Measurements from ENCODE around the gene TRPV3.
A peak's percentile ranks its signal among the peaks of the same experiment; 100 is the strongest.
"Not testable (repeated sequence)": the region's sequence is repeated elsewhere in the genome, so short reads cannot be mapped to it uniquely, and the experiment has no call there.

The TRPV3 gene

GRCh38 chr17:3573246-3574100 lies 15.9 kb upstream of the TRPV3 start:
- peak; percentile 12 for DNase-seq

- DNase-seq = no peak
Measured at GRCh38 chr17:3572231-3572630, 14.6 kb upstream of the TRPV3 start.

- no peak for DNase-seq
Measured at GRCh38 chr17:3571043-3571900, 13.7 kb upstream of the TRPV3 start.

GRCh38 chr17:3569534-3570137 lies 12.0 kb upstream of the TRPV3 start:
- no peak for DNase-seq

DNA sequence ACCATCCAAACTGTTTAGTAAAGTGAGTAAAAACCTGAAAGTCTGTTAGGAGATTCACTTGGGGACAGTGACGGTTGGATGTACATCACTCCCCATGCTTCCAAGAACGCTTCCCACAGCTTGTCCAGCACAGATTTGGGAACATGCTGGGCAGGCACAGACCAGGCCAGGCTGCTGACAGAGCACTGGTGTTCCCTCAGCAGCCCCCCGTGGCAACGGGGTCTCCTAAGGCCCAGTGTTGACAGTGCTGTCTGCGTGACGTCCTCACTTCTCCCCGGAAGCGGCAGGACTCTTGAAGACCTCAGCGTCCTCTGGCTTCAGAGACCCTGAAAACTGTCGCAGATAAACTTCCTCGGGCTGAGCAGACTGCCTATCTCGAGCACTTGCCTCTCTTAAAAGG lies 8.9 kb upstream of the TRPV3 start:
- DNase-seq = no peak

GRCh38 chr17:3565143-3565542 lies 7.5 kb upstream of the TRPV3 start:
- no peak for DNase-seq

DNA sequence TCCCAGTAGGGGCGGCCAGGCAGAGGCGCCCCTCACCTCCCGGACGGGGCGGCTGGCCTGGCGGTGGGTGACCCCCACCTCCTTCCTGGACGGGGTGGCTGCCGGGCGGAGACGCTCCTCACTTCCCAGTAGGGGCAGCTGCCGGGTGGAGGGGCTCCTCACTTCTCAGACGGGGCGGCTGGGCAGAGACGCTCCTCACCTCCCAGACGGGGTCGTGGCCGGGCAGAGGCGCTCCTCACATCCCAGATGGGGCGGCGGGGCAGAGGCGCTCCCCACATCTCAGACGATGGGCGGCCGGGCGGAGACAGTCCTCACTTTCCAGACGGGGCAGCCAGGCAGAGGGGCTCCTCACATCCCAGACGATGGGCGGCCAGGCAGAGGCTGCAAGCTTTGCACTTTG lies 6.6 kb upstream of the TRPV3 start:
- DNase-seq = not testable (repeated sequence)

- DNase-seq = no peak
Measured at GRCh38 chr17:3559270-3559645, 1.6 kb upstream of the TRPV3 start.

- peak; percentile 57 for DNase-seq
Measured at GRCh38 chr17:3558603-3559269, 1.1 kb upstream of the TRPV3 start.

- DNase-seq = no peak
Measured at GRCh38 chr17:3556916-3557767, 470 bp downstream of the TRPV3 start.

GRCh38 chr17:3556239-3556915 lies 1.2 kb downstream of the TRPV3 start:
- DNase-seq = no peak

DNA sequence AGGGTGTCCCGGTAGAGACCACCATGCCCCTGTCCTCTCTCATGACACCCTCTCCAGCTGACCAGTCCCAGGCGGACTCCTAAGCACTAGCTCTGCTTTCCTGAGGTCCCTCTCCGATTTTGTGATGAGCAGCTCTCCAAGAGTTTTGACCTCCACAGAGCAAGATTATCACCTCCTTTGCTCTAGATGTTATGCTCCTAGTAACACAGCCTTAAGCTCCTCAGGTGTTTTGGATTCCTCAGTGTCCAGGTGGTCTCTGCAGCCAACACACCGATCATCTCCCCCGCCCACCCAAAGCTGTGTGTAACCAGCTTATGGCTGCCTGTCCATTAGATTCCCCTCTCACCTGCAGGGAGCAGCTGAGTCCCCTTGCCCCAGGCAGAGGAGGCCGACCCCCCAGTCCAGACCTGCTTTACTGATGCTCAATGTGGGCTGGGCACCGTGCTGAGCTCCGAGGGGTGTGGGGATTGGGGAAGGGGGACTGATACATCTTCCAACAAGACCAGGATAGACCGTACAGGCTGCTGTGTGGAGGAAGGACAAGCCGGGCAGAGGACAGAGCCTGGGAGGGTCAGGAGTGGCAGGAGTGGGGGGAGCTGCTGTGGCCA lies 2.3 kb downstream of the TRPV3 start:
- no peak for DNase-seq

DNA sequence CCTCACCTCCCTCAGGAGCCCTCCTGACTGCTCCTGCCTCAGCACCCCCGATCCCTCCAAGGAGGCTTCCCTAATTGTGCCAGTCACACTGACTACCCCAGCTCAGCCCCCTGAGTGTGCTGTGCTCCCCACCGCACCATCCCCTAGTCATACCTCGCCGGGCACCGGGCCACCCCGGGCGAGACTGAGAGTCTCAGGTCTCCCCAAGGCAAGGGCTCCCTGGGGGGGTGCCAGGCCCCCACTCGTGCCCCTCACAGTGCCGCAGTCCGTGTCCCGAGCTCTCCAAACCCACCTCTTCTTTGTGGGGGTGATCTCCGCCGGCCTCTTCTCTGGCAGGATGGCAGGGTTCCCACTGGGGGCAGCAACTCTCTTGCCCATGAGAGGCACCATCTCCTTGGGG lies 3.2 kb downstream of the TRPV3 start:
- DNase-seq = no peak

DNA sequence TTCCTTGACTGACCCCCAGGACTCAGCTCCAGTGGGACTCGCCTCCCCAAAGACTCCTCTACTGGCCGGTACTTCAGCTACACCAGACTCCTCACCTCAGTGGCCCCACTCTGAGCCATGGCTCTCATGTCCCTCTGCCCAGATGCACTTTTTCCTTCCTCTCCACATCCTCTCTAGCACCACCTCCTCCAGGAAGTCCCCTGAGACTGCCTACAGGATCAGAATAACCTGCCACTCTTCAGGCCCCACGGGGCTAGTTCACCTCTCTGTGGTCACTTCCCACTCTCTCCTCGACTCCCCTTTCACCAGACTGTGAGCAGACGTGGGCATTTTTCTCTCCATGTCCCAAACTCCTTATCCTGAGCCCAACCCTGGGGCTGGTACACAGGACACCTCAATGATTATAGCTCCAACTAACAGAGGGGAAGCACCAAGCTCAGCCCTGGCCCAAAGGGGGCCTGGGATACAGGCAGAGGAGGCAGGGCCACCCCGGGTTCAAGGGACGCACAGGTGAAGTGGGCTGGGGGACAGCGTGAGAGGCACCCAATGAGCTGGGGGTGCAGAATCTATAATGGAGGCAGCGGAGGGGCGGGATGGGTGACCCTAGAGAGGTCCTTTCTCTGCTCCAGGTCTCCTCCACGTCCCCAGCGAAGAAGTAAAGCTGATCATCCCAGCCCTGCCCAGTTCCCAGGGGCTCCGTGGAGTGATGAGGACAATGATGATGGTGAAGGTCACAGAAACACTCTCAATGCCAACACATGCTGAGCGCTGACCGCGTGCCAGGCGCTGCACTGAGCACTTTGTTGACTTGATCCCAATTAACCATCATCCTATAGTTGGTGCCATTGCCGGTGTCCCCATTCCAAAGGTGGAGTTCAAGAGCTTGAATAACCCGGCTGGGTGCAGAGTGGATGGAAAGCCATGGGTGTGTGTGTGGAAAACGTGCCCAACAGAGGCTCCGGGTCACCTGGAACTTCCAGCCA lies 3.9 kb downstream of the TRPV3 start:
- no peak for DNase-seq

DNA sequence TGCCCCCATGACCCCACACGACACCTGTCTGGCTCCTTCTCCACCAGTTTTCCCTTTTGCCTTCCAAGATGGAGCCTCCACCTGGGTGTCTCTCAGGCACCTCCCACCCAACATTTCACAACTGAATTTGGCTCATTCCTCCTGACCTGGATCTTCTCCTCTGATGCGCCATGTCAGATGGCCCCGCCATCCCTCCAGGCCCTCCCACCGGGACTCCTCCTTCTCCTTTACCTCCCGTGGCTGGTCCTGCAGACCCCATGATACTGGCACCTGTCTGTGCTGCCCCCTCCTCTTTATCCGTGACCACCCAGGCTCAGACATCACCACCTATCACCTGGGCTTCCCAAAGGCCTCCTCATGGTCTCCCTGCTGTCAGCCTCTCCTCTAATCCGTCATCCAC lies 4.7 kb downstream of the TRPV3 start:
- DNase-seq = no peak

GRCh38 chr17:3551189-3551588 lies 6.4 kb downstream of the TRPV3 start:
- no peak for DNase-seq

- no peak for DNase-seq
Measured at GRCh38 chr17:3549610-3550162, 7.9 kb downstream of the TRPV3 start.

DNA sequence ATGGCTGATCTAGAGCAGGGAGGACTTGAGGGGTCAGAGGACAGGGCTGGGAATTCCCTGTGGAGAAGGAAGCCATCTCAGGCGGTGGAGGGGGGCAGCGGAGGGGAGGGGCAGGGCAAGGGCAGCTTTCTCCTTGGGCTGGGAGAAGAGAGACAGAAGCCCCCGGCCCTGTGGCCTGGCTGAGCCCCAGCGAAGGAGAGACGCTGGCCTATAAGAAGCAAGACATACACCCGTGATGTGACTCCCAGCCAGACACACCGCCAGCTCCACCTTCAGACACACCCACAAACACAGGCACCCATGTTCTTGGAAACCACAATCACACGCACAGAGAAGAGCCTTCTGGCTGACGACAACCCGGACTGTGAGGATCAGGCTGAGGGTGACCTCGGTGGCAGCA lies 10.0 kb downstream of the TRPV3 start:
- DNase-seq = no peak

DNA sequence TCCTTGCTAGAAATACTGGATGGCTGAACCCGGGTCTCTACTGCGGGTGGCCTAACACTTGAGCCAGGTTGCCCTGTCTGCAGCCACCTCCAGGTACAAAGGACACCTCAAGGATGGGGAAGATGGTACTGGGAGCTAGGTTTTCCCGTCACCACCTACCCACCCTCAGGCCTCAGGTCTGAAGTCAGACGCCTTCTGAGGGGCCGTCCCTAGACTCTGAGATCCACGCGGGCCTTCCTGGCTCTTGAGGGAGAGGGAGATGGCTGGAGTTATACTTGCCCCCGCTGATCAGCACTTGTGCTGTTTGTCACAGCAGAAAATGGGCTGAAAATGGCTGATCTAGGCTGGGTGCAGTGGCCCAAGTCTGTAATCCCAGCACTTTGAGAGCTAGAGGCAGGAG lies 10.6 kb downstream of the TRPV3 start:
- DNase-seq = no peak
